ENCODE data around the gene UBALD1. TPM values are rescaled to one million over a fixed set of nuclear protein-coding genes. Genes with fewer than 3 reads are reported as not detected.
A peak's percentile ranks its signal among the peaks of the same experiment; 100 is the strongest.

Gene UBALD1
- total and polyA plus RNA-seq, 2 donors, result 5.9 to 20.4 TPM

GRCh38 chr16:4624827-4625559, 10.3 kb upstream of the UBALD1 start:
- Histone ChIP-seq H3K36me3 (ENCODE audit: control insufficient read depth in 2 of 2, insufficient read depth in 2 of 2, low read length in 1 of 2) (peaks cover 8 to 9% of the 10 kb centered on the region in 2 donors), H3K27ac (ENCODE audit: low read depth in 1 of 2, low read length in 1 of 2) (peak overlapping the region; percentile 79 to 92), H3K4me3 (ENCODE audit: low read length in 2 of 2) (peak overlapping the region; percentile 68 to 98), H3K9me3 (ENCODE audit: control insufficient read depth in 2 of 2, insufficient read depth in 1 of 2, low read length in 1 of 2) (peaks cover 0 to 3% of the 10 kb centered on the region in 2 donors), H3K4me1 (ENCODE audit: control insufficient read depth in 2 of 2, insufficient read depth in 2 of 2, low read length in 2 of 2) (peaks cover 14 to 20% of the 10 kb centered on the region in 2 donors), H3K27me3 (ENCODE audit: control insufficient read depth in 2 of 2, insufficient read depth in 1 of 2, low read length in 1 of 2) (no peaks in the 10 kb centered on the region)
- WGBS, result under 1% methylated on average over 80 of the region's 80 CpGs
- DNase-seq (ENCODE audit: low read depth in 6 of 9, low spot score in 9 of 9), result peak in 2 of 9 donors; percentile 13 to 65

GRCh38 chr16:4624015-4624826, 9.5 kb upstream of the UBALD1 start, which contains the start of gene MGRN1:
Gene MGRN1, plus strand, starts transcription at chr16:4624826. Its CDS starts 135 bp downstream, at chr16:4624961.
- H3K27ac ChIP-seq (ENCODE audit: low read depth in 1 of 2, low read length in 1 of 2), result peak within 1 kb of the TSS; percentile 91 to 92
- 13% methylated on average over 42 of the region's 42 CpGs for WGBS
- H3K36me3 ChIP-seq (ENCODE audit: control insufficient read depth in 2 of 2, insufficient read depth in 2 of 2, low read length in 1 of 2), result peaks cover 8 to 9% of the 10 kb centered on the region in 2 donors
- peaks cover 0 to 3% of the 10 kb centered on the region in 2 donors for H3K9me3 ChIP-seq (ENCODE audit: control insufficient read depth in 2 of 2, insufficient read depth in 1 of 2, low read length in 1 of 2)
- DNase-seq (ENCODE audit: low read depth in 6 of 9, low spot score in 9 of 9), result peak; percentile 93 to 98 (median 95)
- peaks cover 14 to 20% of the 10 kb centered on the region in 2 donors for H3K4me1 ChIP-seq (ENCODE audit: control insufficient read depth in 2 of 2, insufficient read depth in 2 of 2, low read length in 2 of 2)
- H3K27me3 ChIP-seq (ENCODE audit: control insufficient read depth in 2 of 2, insufficient read depth in 1 of 2, low read length in 1 of 2), result no peaks in the 10 kb centered on the region
- peak within 1 kb of the TSS; percentile 68 to 98 for H3K4me3 ChIP-seq (ENCODE audit: low read length in 2 of 2)

DNA sequence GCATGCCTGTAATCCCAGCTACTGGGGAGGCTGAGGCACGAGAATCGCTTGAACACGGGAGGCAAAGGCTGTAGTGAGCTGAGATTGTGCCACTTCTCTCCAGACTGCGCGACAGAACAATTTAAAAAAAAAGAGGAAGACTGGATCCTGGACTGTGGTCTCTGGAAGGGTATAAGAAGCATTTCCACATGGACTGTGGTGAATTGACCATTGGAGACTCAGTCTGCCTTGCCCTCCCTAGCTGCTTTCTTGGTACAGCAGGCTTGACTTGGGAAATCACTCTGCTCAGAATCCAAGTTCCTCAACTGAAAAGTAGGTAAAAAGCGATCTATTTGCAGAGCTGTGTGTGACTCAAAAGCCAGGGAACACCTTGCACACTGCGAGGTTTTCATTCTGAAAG, 8.9 kb upstream of the UBALD1 start:
- no peak overlapping the region for H3K4me3 ChIP-seq (ENCODE audit: low read length in 2 of 2)

GRCh38 chr16:4618645-4619418, 4.1 kb upstream of the UBALD1 start:
- H3K27ac ChIP-seq (ENCODE audit: low read depth in 1 of 2, low read length in 1 of 2), result peak overlapping the region in 1 of 2 donors; percentile 31
- no peak overlapping the region for H3K4me3 ChIP-seq (ENCODE audit: low read length in 2 of 2)
- H3K36me3 ChIP-seq (ENCODE audit: control insufficient read depth in 2 of 2, insufficient read depth in 2 of 2, low read length in 1 of 2), result no peaks in the 10 kb centered on the region
- H3K27me3 ChIP-seq (ENCODE audit: control insufficient read depth in 2 of 2, insufficient read depth in 1 of 2, low read length in 1 of 2), result no peaks in the 10 kb centered on the region
- H3K9me3 ChIP-seq (ENCODE audit: control insufficient read depth in 2 of 2, insufficient read depth in 1 of 2, low read length in 1 of 2), result no peaks in the 10 kb centered on the region
- WGBS, result 91% methylated on average over 8 of the region's 8 CpGs
- peaks cover 14 to 31% of the 10 kb centered on the region in 2 donors for H3K4me1 ChIP-seq (ENCODE audit: control insufficient read depth in 2 of 2, insufficient read depth in 2 of 2, low read length in 2 of 2)
- no peak for DNase-seq (ENCODE audit: low read depth in 6 of 9, low spot score in 9 of 9)

More for the DNA sequence above, 8.9 kb upstream of the UBALD1 start:
- 96% methylated on average over 7 of the region's 7 CpGs for WGBS
- no peak for DNase-seq (ENCODE audit: low read depth in 6 of 9, low spot score in 9 of 9)
- Histone ChIP-seq H3K36me3 (ENCODE audit: control insufficient read depth in 2 of 2, insufficient read depth in 2 of 2, low read length in 1 of 2) (peaks cover 8 to 9% of the 10 kb centered on the region in 2 donors), H3K27me3 (ENCODE audit: control insufficient read depth in 2 of 2, insufficient read depth in 1 of 2, low read length in 1 of 2) (no peaks in the 10 kb centered on the region), H3K27ac (ENCODE audit: low read depth in 1 of 2, low read length in 1 of 2) (peak overlapping the region in 1 of 2 donors; percentile 91), H3K4me1 (ENCODE audit: control insufficient read depth in 2 of 2, insufficient read depth in 2 of 2, low read length in 2 of 2) (peaks cover 14 to 20% of the 10 kb centered on the region in 2 donors), H3K9me3 (ENCODE audit: control insufficient read depth in 2 of 2, insufficient read depth in 1 of 2, low read length in 1 of 2) (peaks cover 0 to 3% of the 10 kb centered on the region in 2 donors)

DNA sequence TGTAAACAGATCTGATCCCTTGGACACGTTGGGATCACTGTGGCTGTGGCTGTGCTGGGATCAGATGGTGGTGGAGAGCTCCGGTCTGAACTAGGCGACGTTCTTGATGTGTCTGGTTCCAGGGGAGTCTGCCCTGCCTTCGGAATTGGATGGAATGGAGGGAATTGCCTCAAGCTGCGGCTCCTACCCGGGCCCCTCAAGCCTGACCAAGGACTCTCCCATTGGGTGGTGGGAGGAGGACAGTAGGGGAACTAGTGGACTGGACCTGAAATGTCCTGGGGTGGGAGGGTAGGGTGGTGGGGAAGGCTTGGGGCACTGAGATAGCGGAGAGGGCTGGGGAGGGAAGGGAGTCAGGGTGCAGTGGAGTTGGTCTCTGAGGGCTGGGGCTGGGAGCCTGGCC, 3.2 kb upstream of the UBALD1 start:
- H3K4me1 ChIP-seq (ENCODE audit: control insufficient read depth in 2 of 2, insufficient read depth in 2 of 2, low read length in 2 of 2), result peaks cover 20 to 39% of the 10 kb centered on the region in 2 donors
- DNase-seq (ENCODE audit: low read depth in 6 of 9, low spot score in 9 of 9), result no peak
- H3K4me3 ChIP-seq (ENCODE audit: low read length in 2 of 2), result no peak overlapping the region
- H3K27ac ChIP-seq (ENCODE audit: low read depth in 1 of 2, low read length in 1 of 2), result no peak overlapping the region
- H3K27me3 ChIP-seq (ENCODE audit: control insufficient read depth in 2 of 2, insufficient read depth in 1 of 2, low read length in 1 of 2), result no peaks in the 10 kb centered on the region
- no peaks in the 10 kb centered on the region for H3K9me3 ChIP-seq (ENCODE audit: control insufficient read depth in 2 of 2, insufficient read depth in 1 of 2, low read length in 1 of 2)
- WGBS, result 98% methylated on average over 8 of the region's 8 CpGs
- H3K36me3 ChIP-seq (ENCODE audit: control insufficient read depth in 2 of 2, insufficient read depth in 2 of 2, low read length in 1 of 2), result no peaks in the 10 kb centered on the region

GRCh38 chr16:4616047-4616811, 1.5 kb upstream of the UBALD1 start:
- whole genome bisulfite sequencing, result 1% methylated on average over 57 of the region's 57 CpGs
- peak; percentile 98 to 100 (median 99) for DNase-seq (ENCODE audit: low read depth in 6 of 9, low spot score in 9 of 9)
- peak overlapping the region; percentile 96 to 98 for H3K27ac ChIP-seq (ENCODE audit: low read depth in 1 of 2, low read length in 1 of 2)
- no peaks in the 10 kb centered on the region for H3K27me3 ChIP-seq (ENCODE audit: control insufficient read depth in 2 of 2, insufficient read depth in 1 of 2, low read length in 1 of 2)
- no peaks in the 10 kb centered on the region for H3K36me3 ChIP-seq (ENCODE audit: control insufficient read depth in 2 of 2, insufficient read depth in 2 of 2, low read length in 1 of 2)
- H3K9me3 ChIP-seq (ENCODE audit: control insufficient read depth in 2 of 2, insufficient read depth in 1 of 2, low read length in 1 of 2), result no peaks in the 10 kb centered on the region
- H3K4me1 ChIP-seq (ENCODE audit: control insufficient read depth in 2 of 2, insufficient read depth in 2 of 2, low read length in 2 of 2), result peaks cover 20 to 44% of the 10 kb centered on the region in 2 donors
- peak overlapping the region; percentile 70 to 71 for H3K4me3 ChIP-seq (ENCODE audit: low read length in 2 of 2)

DNA sequence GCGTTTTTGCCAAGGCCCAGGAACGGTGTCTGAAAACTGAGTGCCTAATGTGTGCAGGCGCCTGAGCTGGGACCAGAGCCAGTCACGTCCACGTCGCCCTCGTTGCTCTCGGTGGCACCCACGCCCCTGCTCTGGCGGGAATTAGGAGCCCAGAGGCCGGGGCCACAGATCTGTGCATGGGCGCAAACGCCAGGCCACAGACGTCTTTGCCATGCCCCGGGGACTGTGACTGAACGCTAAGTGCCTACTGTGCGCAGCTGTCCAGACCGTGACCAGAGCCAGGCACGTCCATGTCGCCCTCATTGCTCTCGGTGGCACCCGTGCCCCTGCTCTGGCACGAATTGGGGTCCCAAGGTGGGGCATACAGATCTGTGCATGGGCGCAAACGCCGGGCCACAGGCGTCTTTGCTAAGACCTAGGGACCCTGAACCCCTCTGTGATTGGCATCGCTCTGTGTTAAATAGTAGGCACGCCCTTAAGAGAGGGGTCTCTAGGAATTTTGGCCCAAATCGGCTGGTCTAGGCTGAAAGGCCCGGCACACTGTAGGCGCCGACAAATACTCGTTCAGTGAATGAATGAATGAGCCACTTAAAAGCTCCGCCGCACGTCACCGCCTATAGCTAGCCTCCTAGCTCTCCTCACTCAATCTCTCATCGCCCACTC, 827 bp upstream of the UBALD1 start:
- WGBS, result 89% methylated on average over 39 of the region's 39 CpGs
- H3K4me1 ChIP-seq (ENCODE audit: control insufficient read depth in 2 of 2, insufficient read depth in 2 of 2, low read length in 2 of 2), result peaks cover 20 to 44% of the 10 kb centered on the region in 2 donors
- DNase-seq (ENCODE audit: low read depth in 6 of 9, low spot score in 9 of 9), result peak in 1 of 9 donors; percentile 18

More for the DNA sequence above, 827 bp upstream of the UBALD1 start:
- Histone ChIP-seq H3K4me3 (ENCODE audit: low read length in 2 of 2) (peak overlapping the region; percentile 53 to 77), H3K36me3 (ENCODE audit: control insufficient read depth in 2 of 2, insufficient read depth in 2 of 2, low read length in 1 of 2) (no peaks in the 10 kb centered on the region), H3K27me3 (ENCODE audit: control insufficient read depth in 2 of 2, insufficient read depth in 1 of 2, low read length in 1 of 2) (no peaks in the 10 kb centered on the region), H3K9me3 (ENCODE audit: control insufficient read depth in 2 of 2, insufficient read depth in 1 of 2, low read length in 1 of 2) (no peaks in the 10 kb centered on the region), H3K27ac (ENCODE audit: low read depth in 1 of 2, low read length in 1 of 2) (peak overlapping the region; percentile 88 to 96)

Measured in thymus (tissue), 11 donors.